Fibroblast of lung (primary cell): ENCODE results near the gene SYT17.

Experiments used
- CTCF ChIP-seq, 2 donors: IDR thresholded peaks in 1 of 2; conservative IDR thresholded peaks in 1 of 2; 1 replicate in 1 of 2; 2 replicates in 1 of 2; pipeline ENCODE4 v1.5.1; 2011 to 2012; ENCODE audit warnings: low read length in 2 of 2, control low read depth in 1 of 2, inconsistent platforms in 1 of 2, low read depth in 1 of 2, mild to moderate bottlenecking in 1 of 2
- EZH2 ChIP-seq: IDR thresholded peaks from 2 replicates; pipeline ENCODE4 v1.5.1; 2012; ENCODE audit warnings: low read length, control low read depth, mild to moderate bottlenecking; ENCODE audit errors: missing control alignments

GRCh38 chr16:19294156-19294649, 126.2 kb downstream of the SYT17 start:
- TF ChIP-seq CTCF (conservative IDR thresholded peaks at IDR 0.05 in 1 of 2, IDR thresholded peaks at IDR 0.05 in 1 of 2; ENCODE audit: low read depth in 1 of 2, low read length in 2 of 2) (no peak), EZH2 (no peak)
